SW480 (cell line): ENCODE results near the gene JAML.
A peak's percentile ranks its signal among the peaks of the same experiment; 100 is the strongest.

ENCODE experiments used
- DNase-seq: peaks from one replicate; pipeline ENCODE4 v3.0.0-alpha.2; 2016; ENCODE audit warnings: low spot score

JAML gene, protein sequence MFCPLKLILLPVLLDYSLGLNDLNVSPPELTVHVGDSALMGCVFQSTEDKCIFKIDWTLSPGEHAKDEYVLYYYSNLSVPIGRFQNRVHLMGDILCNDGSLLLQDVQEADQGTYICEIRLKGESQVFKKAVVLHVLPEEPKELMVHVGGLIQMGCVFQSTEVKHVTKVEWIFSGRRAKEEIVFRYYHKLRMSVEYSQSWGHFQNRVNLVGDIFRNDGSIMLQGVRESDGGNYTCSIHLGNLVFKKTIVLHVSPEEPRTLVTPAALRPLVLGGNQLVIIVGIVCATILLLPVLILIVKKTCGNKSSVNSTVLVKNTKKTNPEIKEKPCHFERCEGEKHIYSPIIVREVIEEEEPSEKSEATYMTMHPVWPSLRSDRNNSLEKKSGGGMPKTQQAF

DNA sequence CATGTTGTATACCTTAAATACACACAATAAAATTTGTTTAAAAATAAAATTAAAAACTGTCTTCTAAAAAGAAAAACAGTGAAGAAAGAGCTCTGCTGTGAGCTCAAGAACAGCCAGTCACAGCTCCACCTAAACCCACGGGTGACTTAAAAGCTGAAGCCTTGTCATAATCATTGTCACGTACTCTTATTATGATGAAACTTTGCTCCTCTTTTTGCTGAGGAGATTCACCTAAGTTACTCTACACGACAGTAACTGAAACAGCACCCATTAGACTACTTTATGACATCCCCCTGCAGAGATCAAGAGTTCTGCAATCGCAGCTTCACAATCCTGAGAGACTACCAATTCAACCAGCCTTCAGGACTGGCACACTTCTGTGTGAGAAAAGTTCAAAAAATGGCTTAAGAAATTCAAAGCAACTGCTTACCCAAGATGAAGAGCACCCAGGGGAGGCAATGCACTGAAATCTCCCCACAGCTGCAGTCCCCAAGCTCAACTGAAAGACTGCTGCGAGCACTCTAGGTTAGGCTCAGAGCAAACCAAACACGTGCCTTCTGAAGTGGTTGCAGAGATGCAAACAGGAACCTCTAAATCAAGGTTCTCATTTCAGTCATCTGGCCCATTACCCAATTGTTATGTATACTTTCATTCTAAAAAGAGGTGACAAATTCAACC lies at the start of gene JAML:
JAML (minus strand) TSS at position 501 of the 678 bp plus-strand sequence. CDS start 10,145 bp downstream, outside the sequence.
- no peak for DNase-seq

DNA sequence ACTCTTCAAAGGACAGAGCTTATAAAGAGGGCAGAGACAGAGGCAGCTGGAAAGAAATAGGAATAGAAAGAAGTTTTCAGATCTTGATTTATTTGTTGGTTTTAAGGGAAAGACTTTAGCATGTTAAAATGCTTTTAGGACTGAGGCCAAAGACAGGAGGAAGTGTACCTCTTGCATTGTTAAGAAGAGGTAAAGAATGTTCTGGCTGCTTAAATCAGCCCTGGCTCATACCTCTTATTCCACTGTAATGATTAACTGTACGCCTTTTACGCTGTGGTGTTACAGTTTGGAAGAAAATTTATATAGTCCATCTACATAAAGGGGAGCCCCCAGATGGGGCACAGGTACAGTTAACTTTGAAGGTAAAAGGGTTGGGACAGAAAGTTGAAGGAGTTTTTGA lies 49.4 kb upstream of the JAML start:
- no peak for DNase-seq

DNA sequence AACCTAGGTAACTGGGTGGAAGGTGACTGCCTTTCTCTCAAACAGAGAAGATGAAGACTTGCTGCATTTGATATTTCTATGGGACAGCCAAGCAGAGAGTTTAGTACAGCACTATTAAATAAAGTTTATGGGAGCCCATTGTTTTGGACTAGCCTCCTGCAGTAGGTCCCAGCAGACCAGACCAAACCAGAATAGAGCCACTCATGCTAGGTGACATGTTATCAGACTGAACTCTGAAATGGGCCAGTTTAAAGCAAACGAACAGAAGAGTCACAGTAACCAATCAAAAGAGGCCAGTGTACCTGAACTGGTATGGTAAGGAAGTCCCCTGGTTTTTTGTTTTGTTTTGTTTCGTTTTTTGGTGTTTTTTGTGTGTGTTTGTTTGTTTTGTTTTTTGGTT lies 47.2 kb upstream of the JAML start:
- no peak for DNase-seq

DNA sequence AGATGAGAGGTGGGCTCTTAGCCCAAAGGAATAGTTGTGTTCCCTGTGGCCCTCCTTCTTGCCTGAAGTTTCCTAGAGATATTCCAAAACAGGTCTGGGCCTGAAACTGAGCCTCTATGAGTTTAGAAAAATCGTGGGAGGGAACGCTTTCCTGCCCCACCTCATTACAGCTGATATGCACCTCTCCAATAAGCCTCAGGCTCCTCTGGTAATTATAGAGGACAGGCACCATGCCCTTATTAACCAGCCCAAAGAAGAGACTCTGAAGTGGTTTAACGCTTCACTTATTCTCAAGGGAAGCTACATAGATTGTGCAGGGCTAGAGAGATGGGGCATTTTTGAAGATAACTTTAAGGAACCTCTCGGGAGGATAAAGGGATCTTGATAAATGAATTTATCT lies 42.7 kb upstream of the JAML start:
- DNase-seq, result no peak

DNA sequence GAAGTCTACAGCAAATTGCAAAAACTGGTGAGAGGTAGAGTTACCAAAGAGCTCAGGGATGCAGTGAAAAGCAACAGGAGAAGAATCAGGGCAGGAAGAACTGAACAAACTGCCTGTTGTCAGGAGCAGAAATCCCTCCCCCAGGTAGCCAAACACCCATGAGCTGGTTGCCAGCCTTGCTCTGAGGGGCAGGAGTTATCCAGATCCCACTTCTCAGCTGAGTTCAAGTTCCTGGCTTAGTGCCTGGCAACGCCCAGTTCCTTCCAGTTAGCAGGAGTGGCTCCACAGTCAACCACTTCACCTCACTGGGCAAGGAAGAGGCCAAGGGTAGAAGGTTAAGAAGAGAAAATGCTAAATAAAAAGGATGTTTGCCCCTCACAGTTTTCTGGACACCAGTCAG lies 41.1 kb upstream of the JAML start:
- DNase-seq, result no peak

DNA sequence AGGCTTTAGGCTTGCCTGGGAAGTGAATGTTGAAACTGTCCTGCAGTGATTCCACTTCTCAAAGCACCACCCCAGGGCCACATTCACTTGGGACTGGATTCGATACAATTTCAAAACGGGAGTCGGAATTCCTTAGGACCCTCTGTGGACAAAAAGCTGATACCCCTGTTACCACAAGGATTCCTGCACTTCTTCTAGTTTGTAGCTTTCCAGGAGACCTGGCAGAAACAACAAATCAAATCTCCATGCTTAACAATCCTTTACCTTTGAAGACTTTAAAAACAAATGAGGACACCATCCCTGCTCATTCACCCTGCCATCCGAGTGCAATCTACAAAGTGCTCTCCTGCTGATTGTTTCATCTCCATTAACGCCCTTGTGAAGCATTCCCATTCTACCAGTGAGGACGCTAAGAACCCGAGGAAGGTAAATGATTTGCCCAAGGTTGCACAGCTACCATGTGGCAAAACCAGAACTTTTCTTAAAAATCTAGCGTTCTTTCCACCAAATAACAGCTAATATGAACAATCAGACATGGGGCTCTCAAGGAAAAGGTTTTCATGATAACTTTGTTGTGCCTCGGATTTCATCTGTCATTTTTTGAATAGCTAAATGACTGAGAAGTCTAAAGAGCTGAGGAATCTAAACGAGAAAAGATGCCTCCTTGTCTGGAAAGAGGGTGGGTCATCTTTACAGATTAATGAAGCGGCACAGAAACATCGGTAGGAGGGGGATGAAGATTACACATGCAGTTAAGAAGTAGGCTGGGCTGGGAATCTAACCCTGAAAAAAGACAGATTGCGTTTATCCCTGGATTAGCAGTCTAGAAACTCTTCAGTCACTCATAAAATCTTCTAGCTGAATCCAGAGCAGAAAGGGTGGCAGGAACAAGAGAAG lies 40.0 kb upstream of the JAML start:
- DNase-seq, result no peak

DNA sequence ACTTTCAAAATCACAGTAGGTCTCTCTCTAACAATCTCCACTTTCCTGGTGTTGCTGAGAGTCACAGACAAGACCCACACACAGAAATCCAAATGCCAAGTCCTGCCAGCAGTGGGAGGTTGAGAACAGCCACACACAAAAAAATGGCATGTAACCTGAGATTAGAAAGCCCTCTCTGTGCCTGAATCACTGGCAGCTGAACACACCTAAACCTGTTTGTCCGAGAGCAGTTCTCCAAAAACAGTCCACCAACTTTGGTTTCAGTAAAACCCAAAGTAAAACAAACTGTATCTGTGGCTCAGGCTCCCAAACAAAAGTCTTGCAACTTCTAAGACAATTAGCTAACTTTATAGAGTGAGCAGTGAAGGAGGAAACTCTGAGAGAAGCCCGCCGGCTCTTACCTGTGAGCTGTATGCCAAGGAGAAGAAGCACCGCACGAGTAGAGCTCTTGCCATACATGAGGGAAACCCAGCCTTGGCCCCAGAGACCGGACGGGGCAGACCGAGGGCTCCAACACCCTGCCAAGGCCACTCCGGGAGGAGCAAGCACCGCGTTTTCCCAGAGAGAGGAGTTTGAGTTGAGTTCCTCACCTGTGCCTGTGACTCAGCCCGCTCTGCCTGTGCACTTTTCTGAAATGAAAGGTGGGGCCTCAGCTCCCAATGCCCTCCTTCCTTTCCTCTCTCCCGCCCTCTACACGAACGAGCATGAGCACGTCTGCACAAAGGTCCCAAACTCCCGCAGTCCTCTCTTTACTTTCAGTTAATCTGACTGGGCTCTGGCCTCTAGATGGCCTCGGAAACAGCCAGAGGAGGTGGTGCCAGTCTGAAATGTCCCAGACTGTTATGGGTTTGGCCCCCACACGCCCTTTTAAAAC lies 39.1 kb upstream of the JAML start, which contains the start of gene MPZL2:
MPZL2 (minus strand) TSS at position 603 of the 874 bp plus-strand sequence; CDS start at position 459, 144 bp downstream.
- peak; percentile 92 for DNase-seq

DNA sequence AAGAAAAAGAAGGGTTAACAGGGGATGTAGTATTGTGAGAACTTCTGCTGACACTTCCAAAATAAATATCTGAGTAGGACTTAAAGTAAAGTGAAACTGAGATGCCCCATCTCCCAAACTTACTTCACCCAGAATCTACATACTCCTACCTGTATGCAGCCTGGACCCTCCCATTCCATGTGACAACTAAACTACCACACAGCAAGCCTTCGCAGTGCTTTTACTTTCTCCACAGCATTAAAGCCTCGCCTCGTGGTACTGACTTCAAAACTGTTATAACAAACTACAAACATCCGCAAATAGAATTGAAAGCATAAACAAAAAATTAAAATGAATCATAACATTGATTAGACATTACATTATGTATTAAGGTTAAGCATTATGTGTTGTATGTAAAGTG lies 38.3 kb upstream of the JAML start:
- no peak for DNase-seq

DNA sequence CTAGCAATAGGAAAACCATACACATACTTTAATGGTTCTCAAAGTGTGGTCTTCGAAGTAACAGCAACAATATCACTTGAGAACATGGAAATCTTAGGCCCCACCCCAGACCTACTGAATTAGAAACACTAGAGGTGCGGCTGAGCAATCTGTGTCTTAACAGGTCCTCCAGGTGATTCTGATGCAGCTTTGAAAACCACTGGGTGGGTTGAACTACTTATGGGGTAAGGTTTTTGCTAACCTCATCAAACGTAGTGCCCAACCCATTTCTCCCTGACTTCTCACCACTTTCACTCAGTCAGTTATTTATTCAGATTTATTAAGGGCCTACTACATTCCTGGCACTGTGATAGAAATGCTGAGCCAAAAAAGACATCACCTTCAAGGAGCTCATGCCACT lies 35.5 kb upstream of the JAML start:
- DNase-seq, result no peak

DNA sequence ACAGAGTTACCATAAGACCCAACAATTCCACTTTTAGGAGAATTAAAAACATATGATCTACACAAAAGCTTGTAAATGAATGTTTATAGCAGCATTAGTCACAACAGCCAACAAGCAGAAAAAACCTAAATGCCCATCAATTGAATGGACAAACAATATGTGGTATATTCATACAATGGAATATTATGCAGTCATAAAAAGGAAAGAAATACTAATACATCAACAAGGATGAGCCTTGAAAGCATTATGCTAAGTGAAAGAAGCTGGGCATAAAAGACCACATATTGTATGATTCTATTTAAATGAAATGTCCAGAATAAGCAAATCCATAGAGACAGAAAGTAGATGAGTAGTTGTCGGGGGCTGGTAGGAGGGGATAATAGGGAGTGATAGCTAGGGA lies 34.3 kb upstream of the JAML start:
- no peak for DNase-seq

DNA sequence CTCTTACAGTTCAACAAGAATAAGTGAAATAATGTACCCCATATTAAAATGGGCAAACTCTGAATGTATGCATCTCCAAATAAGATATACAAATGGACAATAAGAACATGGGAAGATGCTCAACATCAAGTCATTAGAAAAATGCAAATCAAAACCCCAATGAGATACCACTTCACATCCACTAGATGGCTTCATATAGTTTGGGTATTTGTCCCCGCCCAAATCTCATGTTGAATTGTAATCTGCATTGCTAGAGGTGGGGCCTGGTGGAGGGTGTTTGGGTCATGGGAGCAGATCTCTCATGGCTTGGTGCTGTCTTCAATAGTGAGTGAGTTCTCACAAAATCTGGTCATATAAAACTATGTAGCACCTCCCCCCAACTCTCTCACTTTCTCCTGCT lies 33.6 kb upstream of the JAML start:
- no peak for DNase-seq

DNA sequence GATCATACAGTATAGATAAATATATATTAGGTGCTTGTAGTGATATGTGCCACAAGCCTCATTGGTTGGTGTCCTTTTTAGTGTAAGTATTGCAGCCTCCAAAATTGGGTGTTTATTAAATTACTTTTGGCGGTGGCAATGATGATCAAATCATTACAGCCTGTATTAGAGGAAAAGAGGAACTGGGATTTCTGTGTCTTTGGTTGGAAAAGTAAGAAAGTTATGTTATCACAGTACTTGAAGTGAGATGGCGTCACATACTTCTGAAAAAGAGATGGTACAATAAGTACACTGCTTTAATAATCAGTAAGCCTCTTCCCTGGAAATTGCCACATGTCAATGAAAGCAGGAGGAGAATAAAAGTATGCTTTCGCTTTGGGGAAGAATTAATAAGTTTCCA lies 27.9 kb upstream of the JAML start:
- DNase-seq, result no peak

DNA sequence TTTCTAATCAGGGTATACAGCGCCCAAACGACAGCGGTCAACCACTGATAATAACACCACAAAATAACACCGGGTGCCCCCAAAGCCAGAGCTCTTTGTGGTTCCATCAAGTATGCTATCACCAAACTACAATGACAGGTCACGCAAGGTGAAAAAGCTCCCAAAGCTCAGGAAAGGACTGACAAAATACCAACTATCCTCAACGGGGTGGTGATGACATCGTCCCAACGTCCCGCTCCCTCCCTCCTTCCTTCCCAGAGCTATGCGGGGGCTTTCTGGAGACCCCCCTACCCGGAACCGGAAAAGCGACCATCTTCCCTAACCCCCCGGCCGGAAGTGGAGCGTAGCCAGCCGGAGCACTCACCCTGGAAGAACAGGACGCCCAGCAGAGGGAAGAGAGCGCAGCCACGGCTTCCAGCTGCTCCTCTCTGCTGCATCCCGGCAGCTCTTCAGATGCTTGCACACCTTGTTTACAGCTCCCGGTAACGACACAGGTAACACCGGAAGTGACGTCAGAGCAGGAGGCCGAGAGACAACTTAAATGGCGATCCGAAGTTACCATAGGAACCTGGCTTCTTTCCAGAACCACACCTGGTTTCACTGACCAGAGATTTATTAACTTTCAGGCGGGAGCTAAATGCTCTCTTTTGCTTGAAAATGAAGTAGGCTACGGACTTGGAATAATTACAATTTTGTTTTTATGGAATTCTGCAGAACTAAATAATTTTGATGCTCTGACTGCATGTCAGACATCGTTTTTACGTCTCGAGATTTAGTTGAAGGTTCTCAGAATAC lies 27.2 kb upstream of the JAML start, which contains the start of gene MPZL3:
MPZL3 (minus strand) TSS at position 508 of the 795 bp plus-strand sequence; CDS start at position 437, 71 bp downstream.
- DNase-seq, result peak; percentile 99

DNA sequence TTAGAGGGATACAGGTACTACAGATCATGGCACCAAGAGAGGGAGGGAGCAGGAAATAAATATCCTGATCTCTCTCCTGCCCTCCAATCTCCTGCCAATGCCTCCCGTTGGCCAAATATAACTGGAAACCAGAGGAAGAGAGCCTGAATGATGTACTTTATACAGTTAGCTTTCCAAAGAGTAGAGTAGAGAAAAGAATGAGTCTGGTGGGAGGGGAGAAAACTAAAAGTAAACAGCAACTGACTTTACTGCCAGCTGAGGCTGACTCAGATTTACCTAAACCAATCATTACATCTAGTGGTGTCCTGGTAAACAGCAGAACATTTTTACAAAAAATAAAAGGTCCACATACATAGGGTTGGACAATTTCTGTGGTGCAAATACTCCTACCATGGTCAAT lies 22.2 kb upstream of the JAML start:
- DNase-seq, result no peak

DNA sequence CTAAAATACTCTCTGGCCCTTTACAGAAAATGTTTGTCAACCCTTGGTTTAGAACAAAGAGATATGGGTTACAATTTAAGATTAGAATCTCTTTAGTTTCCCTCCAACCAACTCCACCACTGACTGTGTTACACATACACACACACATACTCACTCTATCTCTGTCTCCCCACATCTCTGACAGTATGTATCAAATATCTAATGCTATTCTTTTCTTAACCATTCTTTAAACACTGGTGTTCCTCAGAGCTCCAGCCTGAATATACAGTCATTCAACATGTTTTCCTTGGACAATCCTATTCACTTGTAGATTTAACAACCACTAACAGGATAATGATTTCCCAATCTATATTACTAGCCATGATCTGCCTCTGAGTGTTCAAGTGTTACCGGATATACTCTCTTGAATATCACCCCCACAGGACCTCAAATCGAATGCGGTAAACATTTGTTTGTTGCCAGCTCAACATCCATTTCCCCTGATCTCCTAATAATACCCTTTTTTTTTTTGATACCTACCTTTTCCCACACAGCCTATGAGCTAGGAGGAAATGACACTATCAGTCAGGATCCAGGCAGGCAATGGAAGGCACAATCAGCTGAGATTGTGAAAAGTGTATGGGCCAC lies 21.2 kb upstream of the JAML start:
- no peak for DNase-seq

DNA sequence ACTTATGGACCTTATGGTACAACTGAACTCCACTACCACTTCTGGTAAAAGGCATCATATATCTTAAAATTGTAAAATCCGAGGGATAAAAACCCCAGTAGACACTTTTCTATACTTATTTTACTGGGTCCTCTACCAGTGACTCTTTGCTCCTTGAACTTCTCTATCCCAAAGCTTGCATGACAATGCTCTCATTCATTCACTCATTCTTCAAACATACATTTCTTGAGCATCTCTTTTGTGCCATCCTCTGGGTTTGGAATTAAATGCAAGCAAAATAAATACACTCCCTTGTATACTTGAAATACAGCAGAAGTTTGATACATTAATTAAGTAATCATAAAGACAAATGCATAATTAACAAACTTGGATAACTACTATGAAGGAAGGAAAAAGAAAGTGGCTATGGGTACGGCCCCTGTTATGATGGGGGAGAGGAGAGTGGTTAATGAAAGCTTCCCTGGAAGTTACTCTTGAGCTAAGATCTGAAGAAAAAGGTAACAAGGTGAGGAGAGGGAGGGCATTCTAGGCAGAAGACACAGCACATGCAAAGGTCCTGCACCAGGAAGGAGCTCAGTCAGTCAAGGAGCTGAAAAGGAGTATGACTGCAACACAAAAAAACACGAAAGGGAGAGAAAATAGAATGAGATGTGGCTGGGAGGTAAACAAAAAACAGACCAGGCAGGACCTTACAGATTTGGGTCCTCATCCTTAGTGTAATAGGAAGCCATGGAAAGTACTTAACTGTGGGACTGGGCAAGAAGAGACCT lies 19.4 kb upstream of the JAML start:
- no peak for DNase-seq

DNA sequence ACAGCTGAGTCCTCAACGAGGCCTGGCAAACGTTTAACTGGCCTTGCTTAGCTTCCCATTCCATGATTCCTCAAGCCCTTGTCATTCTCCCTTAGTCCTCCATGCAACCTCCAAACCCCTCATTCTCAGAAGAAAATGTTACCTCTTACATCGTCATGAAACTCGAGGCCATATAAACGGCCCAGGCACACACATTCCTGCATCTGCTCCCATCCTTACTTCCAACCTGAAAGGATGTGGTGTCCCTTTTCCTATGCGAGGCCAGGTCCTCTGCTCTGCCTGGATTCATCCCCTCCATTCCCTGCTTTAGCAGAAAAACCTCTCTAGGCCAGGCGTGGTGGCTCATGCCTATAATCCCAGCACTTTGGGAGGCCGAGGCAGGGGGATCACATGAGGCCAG lies 18.4 kb upstream of the JAML start:
- no peak for DNase-seq

DNA sequence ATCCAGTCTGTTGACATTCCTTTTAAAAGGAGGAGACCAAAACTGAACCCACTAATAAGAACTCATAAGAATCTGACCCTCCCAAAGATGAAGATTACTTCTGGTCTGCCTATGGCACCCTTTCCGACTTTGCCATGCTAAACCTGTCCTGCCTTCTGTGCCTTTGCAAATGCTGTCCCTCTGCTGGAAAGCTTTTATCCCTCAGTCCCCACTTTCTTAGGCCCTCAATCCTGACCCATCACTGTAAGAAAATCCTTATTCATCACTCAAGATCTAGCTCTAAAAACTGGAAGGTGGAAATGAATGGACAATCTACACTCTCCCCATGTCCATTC lies 16.9 kb upstream of the JAML start:
- no peak for DNase-seq

DNA sequence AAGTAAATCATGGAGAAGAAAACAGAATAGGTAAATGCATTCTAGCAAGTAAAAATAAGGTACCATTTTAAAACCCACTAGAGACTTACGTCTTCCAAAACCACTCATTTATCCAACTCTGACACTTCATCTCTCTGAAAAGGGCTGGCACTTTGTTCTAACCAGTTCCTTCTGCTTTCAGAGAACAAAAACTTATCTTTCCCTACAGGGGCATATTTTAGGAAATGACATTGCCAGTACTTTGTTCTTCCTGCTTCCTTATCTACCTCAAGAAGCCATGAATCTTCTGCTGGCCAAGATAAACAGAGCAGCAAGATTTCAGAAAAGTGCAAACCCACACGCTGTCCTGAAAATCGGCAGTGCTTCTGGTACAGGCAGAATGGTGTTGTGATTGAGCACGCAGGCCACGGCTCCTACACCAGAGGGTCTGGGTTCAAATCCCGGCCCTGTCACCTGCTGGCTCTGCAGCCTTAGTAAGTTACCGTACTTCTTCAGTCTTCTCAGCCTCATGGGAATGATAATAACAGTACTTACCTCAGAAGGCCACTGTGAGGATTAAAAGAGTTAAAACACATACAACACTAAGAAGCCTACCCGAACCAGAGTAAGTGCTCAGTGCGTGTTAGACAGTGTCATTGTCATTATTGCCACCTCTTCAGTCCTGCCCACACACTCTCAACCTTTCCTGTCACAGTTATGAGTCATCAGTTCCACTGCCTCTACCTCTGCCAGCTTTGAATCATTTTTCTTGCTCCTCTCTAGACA lies 16.4 kb upstream of the JAML start:
- DNase-seq, result peak; percentile 92
